Caki2 (cell line): ENCODE data around the gene ZNF544. TPM values are rescaled to one million over a fixed set of nuclear protein-coding genes. Genes with fewer than 3 reads are reported as not detected.
"Not testable (repeated sequence)": the region's sequence is repeated elsewhere in the genome, so short reads cannot be mapped to it uniquely, and the experiment has no call there.

Experiments used
- DNase-seq: peaks from one replicate; pipeline ENCODE4 v3.0.0-alpha.2; 2015; ENCODE audit warnings: low read depth
- in situ Hi-C: cut with HindIII; loops from 2 replicates; pipeline ENCODE4 v1.10.0; 2016; ENCODE audit warnings: low sequenced_read_pairs, low pct_unique_long_range_greater_than_20kb, mixed read lengths
- total RNA-seq: library from RNA; depleted of rRNA; stranded (reverse); fragments of >200 nt; shearing (Covaris generic); gene quantifications from 2 replicates; pipeline ENCODE4 v1.2.3, GENCODE V29; 2014; ENCODE audit warnings: low replicate concordance

The ZNF544 gene
- total RNA-seq, 1 experiment from 2014 or later = 105 TPM

DNA sequence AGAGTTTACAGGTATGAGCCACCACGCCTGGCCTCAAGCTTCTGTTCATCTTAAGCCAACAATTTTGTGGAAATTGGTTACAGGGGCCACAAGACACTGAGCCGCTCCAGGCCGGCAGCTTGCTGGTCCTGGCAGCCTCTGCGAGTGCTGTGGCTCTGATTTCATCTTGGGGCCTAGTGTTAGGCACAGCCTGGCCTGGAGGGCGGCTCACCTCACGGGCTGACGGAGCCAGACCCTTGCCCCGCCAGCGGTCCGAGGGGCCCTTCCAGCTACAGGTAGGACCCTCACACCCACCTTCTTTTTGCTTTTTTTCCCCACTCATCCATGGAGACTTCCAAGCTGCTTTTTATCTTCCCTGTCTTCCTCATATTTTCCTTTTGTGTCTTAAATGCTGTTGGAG, 8.6 kb downstream of the ZNF544 start:
- no peak for DNase-seq
- in situ Hi-C loops = no loop called here

DNA sequence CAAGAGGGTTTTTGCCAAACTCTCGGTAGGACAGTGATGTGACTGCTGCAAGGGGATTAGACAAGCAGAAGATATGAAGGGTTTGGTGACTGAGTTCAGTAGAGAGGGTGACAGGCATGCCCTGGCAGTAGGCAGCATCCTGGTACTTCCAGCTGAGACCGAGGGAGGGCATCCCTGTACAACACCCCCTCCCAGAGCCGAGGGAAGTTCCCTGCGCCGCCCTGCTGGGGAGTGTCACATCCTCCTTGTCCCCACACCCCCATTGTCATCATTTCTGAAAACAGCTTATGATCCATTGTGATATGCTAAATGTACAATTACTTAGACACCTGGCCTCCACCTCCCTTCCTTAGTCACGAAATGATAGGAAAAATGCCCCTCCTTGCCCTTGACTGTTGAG, 14.6 kb downstream of the ZNF544 start:
- in situ Hi-C loops = no loop called here
- no peak for DNase-seq

DNA sequence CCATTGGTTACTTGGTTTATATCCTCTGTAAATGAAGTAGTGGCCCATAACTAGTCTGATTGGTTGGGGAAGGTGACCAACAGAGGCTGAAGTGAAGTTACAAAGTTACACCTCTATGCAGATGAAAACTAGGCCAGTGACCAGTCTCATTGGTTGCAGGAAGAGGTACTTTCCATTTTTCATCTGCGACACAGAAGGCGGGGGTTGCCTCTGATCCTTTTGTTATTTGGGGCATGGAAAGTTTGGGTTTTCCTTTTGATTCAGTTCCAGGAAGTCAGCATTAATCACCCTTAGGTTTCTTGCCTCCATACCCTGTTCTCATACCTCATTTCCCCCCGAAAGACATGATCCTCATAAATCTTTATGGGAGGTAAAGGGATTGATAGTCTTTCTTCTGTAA, 20.2 kb downstream of the ZNF544 start:
- in situ Hi-C loops = no loop called here
- no peak for DNase-seq

- in situ Hi-C loops = no loop called here
- DNase-seq = peak; percentile 48
Measured at GRCh38 chr19:58252102-58252685, 23.5 kb downstream of the ZNF544 start.

DNA sequence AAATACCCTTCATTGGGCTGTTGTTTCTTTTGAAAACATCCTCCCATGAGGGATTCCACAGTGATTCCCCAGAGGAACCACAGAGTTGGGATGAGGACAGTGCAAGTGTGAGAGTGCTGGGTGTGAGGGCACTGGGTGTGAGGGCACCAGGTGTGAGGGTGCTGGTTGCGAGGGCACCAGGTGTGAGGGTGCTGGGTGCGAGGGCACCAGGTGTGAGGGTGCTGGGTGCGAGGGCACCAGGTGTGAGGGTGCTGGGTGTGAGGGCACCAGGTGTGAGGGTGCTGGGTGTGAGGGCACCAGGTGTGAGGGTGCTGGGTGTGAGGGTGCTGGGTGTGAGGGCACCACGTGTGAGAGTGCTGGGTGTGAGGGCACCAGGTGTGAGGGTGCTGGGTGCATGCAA, 29.5 kb downstream of the ZNF544 start:
- in situ Hi-C loops, DNase-seq: not testable (repeated sequence)

DNA sequence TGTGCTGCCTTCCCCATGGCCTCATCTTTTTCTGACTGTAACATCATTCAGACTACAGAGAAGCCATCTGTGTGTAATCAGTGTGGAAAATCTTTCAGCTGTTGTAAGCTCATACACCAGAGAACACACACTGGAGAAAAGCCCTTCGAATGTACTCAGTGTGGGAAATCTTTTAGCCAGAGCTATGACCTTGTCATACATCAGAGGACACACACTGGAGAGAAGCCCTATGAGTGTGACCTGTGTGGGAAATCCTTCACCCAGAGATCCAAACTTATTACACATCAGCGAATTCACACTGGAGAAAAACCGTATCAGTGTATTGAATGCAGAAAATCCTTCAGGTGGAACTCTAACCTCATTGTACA, 32.9 kb downstream of the ZNF544 start:
- in situ Hi-C loops = no loop called here
- no peak for DNase-seq

GRCh38 chr19:58261968-58262921, 33.5 kb downstream of the ZNF544 start:
- peak; percentile 40 for DNase-seq
- in situ Hi-C loops = no loop called here

- in situ Hi-C loops = no loop called here
Measured at GRCh38 chr19:58262922-58263296, 34.2 kb downstream of the ZNF544 start.

GRCh38 chr19:58265100-58265499, 36.4 kb downstream of the ZNF544 start:
- in situ Hi-C loops = no loop called here

More at GRCh38 chr19:58262922-58263296, 34.2 kb downstream of the ZNF544 start:
- no peak for DNase-seq

DNA sequence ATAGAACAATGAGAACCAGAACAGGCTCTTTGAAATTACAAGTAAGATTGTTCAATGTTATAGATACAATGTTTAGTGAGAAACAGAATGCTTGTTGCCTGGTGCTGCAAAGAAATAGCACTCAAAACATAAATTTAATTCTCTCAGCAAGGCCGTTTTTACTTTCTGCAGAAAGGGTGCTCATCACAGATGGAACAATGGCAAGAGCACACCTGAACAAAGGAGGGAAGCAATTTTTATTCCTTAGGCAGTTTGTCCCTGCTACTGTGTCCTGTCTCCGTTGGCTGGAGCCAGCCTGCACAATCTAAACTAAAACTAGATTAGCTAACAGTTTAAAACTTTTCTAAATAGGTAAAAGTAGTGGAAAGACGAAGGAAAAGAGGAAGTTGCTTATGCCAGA, 39.6 kb downstream of the ZNF544 start:
- in situ Hi-C loops = no loop called here
- no peak for DNase-seq

More at GRCh38 chr19:58265100-58265499, 36.4 kb downstream of the ZNF544 start:
- DNase-seq = no peak

DNA sequence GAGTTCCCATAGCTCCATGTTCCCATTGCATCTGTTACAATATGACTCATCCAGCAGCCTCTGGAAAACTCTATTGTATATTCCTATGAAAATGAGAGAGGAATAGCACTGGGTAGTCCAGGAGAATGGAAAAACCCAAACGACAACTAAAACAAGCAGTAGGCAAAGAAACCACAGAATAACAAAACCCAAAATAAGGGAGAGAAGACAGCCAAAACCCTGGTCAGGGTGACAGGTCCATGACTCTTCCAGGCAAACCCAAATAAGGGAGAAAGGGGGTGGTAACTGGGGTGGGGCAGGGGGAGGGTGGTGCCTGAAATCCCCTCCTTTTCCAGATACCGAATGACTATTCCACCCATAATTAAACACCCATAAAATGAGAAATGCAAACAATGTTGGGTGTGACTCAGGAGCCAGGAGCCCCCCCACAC, 46.1 kb downstream of the ZNF544 start:
- in situ Hi-C loops = no loop called here
- DNase-seq = peak; percentile 64

- DNase-seq = no peak
- in situ Hi-C loops = no loop called here
Measured at GRCh38 chr19:58275564-58275963, 46.9 kb downstream of the ZNF544 start.

GRCh38 chr19:58277197-58277596, 48.5 kb downstream of the ZNF544 start:
- in situ Hi-C loops = no loop called here
- no peak for DNase-seq

- in situ Hi-C loops = no loop called here
- DNase-seq = no peak
Measured at GRCh38 chr19:58277748-58278540, 49.2 kb downstream of the ZNF544 start.

- DNase-seq = peak; percentile 99
- in situ Hi-C loops = no loop called here
Measured at GRCh38 chr19:58278541-58279041, 49.9 kb downstream of the ZNF544 start, which contains the start of gene ZNF8. ZNF8 (plus strand) TSS chr19:58278955; CDS start chr19:58279082, 127 bp downstream.

DNA sequence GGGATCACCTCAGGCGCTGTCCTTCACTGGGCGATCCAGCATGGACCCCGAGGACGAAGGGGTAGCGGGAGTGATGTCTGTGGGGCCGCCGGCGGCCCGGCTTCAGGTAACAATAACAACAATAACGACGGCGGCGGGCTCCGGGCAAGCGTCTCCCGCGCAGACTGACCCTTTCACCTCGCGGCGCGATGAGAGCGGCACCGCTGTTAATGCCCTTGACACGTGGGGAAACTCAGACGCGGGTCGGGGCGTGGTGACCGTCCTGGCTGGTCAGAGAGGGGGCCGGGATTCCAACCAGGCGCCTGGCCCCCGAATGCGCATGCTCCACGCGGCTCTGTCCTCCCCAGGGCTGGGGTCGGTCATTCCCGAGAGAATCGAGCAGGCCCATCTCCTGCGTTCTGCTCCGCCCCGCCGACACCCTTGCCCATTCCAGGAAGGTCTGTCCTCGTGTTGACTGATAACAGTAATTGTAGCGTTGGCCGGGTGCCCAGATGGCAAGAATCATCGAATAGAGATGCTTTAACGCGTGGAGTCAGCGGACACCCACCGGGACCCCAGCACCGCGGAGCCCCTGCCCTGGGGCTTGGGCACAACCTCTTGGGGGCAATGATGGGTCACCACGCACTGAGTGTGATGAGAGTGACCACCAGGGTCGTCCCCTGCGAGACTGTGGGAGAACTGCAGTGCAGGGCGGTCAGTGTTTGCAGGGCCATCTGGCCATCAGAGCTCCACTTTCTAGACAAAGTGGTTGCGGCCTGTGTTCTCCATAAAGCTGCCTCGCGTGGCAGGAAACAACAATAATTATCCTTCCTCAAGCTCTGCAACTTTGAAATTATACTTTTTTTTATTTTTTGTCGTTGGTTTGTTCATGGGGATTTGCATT, 50.6 kb downstream of the ZNF544 start:
- no peak for DNase-seq
- in situ Hi-C loops = no loop called here

- in situ Hi-C loops = no loop called here
- DNase-seq = no peak
Measured at GRCh38 chr19:58279925-58280316, 51.2 kb downstream of the ZNF544 start.

GRCh38 chr19:58284199-58284598, 55.5 kb downstream of the ZNF544 start:
- DNase-seq = no peak
- in situ Hi-C loops = no loop called here
